ENCODE results near the gene ZFP28.
A peak's percentile ranks its signal among the peaks of the same experiment; 100 is the strongest.

The ZFP28 gene

DNA sequence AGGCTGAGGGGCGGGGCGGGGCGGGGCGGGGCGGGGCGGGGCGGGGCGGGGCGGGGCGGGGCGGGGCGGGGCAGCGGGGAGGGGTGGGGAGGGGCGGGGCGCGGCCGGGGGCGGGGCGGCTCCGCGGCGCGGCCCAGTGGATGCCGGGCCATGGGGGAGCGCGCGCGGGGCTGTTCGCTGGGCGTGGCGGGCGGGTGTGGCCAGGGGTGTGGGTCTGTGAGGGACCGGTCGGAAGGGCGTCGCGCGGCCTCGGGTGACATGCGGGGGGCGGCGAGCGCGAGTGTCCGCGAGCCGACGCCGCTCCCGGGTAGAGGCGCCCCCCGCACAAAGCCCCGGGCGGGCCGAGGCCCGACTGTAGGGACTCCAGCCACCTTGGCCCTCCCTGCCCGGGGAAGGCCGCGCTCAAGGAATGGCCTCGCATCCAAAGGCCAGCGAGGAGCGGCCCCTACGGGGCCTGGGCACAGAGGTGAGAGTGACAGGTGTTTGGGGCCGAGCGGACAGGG is at the start of gene ZFP28:
TSS of gene ZFP28 (plus strand) at position 188 of the 503 bp plus-strand sequence. CDS start at position 259, 71 bp downstream.
- Histone ChIP-seq H3K27me3 (ENCODE audit: insufficient read depth, low read depth, severe bottlenecking) (no peaks in the 10 kb centered on the region), H3K9me3 (ENCODE audit: severe bottlenecking) (peaks cover 12% of the 10 kb centered on the region), H3K27ac (peak within 1 kb of the TSS; percentile 93), H3K36me3 (peaks cover 31% of the 10 kb centered on the region), H3K4me3 (ENCODE audit: low read depth, low read length) (peak within 1 kb of the TSS; percentile 81)
- peak; percentile 92 for DNase-seq
- TF ChIP-seq, protein P1, sequence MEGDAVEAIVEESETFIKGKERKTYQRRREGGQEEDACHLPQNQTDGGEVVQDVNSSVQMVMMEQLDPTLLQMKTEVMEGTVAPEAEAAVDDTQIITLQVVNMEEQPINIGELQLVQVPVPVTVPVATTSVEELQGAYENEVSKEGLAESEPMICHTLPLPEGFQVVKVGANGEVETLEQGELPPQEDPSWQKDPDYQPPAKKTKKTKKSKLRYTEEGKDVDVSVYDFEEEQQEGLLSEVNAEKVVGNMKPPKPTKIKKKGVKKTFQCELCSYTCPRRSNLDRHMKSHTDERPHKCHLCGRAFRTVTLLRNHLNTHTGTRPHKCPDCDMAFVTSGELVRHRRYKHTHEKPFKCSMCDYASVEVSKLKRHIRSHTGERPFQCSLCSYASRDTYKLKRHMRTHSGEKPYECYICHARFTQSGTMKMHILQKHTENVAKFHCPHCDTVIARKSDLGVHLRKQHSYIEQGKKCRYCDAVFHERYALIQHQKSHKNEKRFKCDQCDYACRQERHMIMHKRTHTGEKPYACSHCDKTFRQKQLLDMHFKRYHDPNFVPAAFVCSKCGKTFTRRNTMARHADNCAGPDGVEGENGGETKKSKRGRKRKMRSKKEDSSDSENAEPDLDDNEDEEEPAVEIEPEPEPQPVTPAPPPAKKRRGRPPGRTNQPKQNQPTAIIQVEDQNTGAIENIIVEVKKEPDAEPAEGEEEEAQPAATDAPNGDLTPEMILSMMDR (IDR thresholded peaks at IDR 0.05; ENCODE audit: low read depth, low read length): no peak

- Histone ChIP-seq H3K4me3 (ENCODE audit: low read depth, low read length) (no peak overlapping the region), H3K27ac (no peak overlapping the region), H3K27me3 (ENCODE audit: insufficient read depth, low read depth, severe bottlenecking) (no peaks in the 10 kb centered on the region), H3K9me3 (ENCODE audit: severe bottlenecking) (no peaks in the 10 kb centered on the region), H3K36me3 (peaks cover 4% of the 10 kb centered on the region; the same call in 1 of the 2 replicates)
- DNase-seq: no peak
- TF ChIP-seq, protein P1 (IDR thresholded peaks at IDR 0.05; ENCODE audit: low read depth, low read length): no peak
Measured at GRCh38 chr19:56491399-56491798, 47.3 kb upstream of the ZFP28 start.

- H3K27ac ChIP-seq: no peak overlapping the region
- no peak overlapping the region for H3K4me3 ChIP-seq (ENCODE audit: low read depth, low read length)
- TF ChIP-seq, protein P1 (IDR thresholded peaks at IDR 0.05; ENCODE audit: low read depth, low read length): no peak
- H3K27me3 ChIP-seq (ENCODE audit: insufficient read depth, low read depth, severe bottlenecking): no peaks in the 10 kb centered on the region
- no peaks in the 10 kb centered on the region for H3K36me3 ChIP-seq
- no peaks in the 10 kb centered on the region for H3K9me3 ChIP-seq (ENCODE audit: severe bottlenecking)
- DNase-seq: no peak
Measured at GRCh38 chr19:56504581-56504980, 34.2 kb upstream of the ZFP28 start.

GRCh38 chr19:56507446-56508289 is 31.1 kb upstream of the ZFP28 start, which contains the start of gene ZNF471:
ZNF471 (plus strand) TSS chr19:56507855; CDS start chr19:56511572, 3,717 bp downstream.
- Histone ChIP-seq H3K27ac (peak within 1 kb of the TSS; percentile 95), H3K9me3 (ENCODE audit: severe bottlenecking) (no peaks in the 10 kb centered on the region), H3K27me3 (ENCODE audit: insufficient read depth, low read depth, severe bottlenecking) (no peaks in the 10 kb centered on the region), H3K36me3 (no peaks in the 10 kb centered on the region), H3K4me3 (ENCODE audit: low read depth, low read length) (peak within 1 kb of the TSS; percentile 69)
- TF ChIP-seq, protein P1 (IDR thresholded peaks at IDR 0.05; ENCODE audit: low read depth, low read length): no peak
- DNase-seq: peak; percentile 99

DNA sequence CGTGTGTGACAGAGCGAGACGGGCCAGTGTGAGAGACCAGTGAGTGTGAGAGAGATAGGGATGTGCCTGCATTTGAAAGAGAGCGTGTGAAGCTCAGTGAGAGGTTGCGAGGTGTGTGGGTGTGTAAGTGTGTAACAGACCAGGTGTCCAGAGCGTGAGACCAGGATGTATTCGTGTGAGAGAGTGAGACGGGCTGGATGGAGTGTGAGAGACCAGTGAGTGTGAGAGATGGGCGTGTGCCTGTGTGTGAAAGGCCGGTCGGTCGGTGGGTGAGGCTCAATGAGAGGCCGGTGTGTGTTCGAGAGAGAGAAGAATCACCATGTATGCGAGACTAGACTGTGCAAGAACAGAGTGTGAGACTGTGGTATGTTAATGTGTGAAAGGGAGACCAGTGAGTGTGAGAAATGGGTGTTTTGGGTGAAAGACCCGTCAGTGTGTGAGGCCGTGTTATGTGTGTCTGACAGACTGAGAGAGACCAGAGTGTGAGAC is 30.4 kb upstream of the ZFP28 start:
- Histone ChIP-seq H3K27me3 (ENCODE audit: insufficient read depth, low read depth, severe bottlenecking) (no peaks in the 10 kb centered on the region), H3K4me3 (ENCODE audit: low read depth, low read length) (peak overlapping the region; percentile 69), H3K36me3 (no peaks in the 10 kb centered on the region), H3K9me3 (ENCODE audit: severe bottlenecking) (no peaks in the 10 kb centered on the region), H3K27ac (peak overlapping the region; percentile 95)
- DNase-seq: no peak
- TF ChIP-seq, protein P1 (IDR thresholded peaks at IDR 0.05; ENCODE audit: low read depth, low read length): no peak

Measured in WERI-Rb-1 (cell line).